Activated CD8-positive, alpha-beta memory T cell treated with anti-CD3 and anti-CD28 coated beads, Interleukin-2, amount 50 U/mL, for 24 hours (primary cell): ENCODE results near the gene SLC6A11.

Experiments
- DNase-seq: peaks from one replicate; pipeline ENCODE4 v3.0.0-alpha.2; 2020; ENCODE audit errors: extremely low read depth

SLC6A11 gene

DNA sequence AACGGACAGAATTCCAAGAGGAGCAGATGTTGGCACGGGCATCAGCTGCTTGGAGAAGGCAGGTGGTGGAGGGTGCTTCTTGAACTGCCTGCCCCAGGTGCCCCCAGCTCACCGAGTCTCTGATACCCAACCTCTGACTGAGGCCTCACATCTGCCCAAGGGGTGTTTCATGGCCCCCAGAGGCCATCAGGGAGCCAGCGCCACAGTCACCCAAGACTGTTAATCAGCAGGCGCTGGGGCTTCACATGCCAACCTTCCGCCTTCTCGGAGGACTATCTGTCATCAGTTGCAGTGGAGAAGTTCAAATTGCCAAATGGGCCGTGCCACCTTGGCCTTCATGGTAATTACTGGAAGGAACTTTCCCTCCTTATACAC, 114.6 kb downstream of the SLC6A11 start:
- DNase-seq, result no peak

DNA sequence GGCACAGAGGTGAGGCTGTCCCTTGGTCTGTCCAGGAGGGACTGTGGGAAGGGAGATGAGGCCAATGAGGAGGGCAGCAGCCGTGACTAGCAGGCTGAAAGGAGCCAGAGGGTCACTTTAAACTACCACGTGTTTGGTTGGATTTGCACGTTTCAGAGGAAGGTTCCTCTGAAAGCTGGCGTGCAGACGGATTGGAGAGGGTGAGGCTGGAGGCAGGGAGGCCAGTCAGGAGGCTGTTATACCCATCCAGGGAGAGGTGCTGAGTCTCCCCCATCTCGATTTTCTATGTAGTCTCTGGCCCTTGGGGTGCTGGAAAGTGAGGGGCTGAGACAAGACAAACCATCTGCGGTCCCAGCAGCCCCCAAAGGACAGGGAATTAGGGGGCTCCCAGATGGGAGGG, 116.6 kb downstream of the SLC6A11 start:
- DNase-seq, result no peak

GRCh38 chr3:10933021-10933420, 117.0 kb downstream of the SLC6A11 start:
- DNase-seq, result no peak

DNA sequence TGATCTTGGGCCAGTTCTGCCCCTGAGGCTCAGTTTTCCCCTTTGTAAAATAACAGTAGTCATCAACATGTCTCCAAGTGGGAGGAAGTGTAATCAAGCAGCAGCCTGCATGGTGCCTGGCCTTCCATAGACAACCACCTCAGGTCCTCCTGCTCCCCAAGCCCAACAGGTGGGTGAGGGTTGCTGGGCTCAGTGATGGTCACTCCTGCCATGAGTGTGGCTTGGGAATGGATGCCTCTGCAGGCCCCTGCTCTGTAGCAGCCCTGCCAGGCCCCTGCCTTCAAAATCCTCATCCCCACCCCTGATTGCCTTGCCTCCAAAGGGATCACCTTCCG, 117.4 kb downstream of the SLC6A11 start:
- no peak for DNase-seq

- DNase-seq, result no peak
Measured at GRCh38 chr3:10933805-10934481, 117.9 kb downstream of the SLC6A11 start.

- DNase-seq, result no peak
Measured at GRCh38 chr3:10935028-10935427, 119.0 kb downstream of the SLC6A11 start.

GRCh38 chr3:10935846-10936631, 120.0 kb downstream of the SLC6A11 start:
- no peak for DNase-seq

GRCh38 chr3:10936686-10937085, 120.7 kb downstream of the SLC6A11 start:
- no peak for DNase-seq

DNA sequence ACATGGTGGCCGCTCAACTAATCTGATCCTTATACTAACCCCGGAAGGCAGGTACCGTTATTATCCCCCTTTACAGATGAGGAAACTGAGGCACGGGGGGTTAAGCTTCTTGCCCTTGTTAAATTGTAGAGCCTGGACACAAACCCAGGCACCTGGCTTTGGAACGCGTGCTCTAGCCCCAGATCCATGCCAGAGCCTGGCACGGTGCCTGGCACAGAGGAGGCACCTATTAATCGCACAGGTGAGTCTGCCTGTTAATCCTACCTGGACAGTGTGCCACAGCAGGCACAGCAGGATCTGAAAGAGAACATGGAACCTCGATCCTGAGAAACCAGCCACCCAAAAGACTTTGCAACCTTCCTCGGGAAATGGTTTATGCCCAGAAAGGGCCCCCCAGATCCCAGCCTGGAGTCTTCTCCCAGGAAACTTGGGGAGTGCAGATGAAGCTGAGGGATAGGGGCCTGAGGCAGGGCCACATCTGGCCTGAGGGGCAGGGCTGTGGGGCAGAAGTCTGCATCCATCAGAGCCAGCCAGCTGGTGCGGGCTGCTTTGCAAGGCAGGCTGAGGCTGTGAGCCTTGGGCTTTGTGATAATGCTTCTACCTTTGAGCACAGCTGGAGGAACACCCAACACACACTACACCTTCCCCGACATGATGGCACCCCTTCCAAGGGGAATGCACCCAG, 121.3 kb downstream of the SLC6A11 start:
- DNase-seq, result no peak

- DNase-seq, result no peak
Measured at GRCh38 chr3:10939556-10939955, 123.5 kb downstream of the SLC6A11 start.

DNA sequence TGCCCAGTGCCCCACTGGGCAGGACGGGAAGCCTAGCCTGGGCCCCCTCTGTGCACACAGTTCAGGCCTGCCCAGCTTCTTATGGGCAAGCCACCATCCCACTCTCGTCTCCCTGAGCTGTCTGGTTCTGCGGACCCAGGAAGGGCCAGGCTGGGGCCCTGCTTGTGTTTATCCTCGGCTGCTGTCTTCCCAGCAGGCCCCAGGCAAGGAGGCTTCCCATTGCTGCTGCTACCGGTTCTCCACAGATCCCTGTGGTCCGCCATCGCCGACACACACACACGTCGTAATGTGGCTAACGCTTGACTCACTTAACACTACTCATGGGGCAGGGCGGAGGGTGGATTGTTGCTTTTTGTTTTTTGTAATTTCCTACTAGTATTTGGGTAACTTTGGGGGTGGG, 124.1 kb downstream of the SLC6A11 start:
- DNase-seq, result no peak

DNA sequence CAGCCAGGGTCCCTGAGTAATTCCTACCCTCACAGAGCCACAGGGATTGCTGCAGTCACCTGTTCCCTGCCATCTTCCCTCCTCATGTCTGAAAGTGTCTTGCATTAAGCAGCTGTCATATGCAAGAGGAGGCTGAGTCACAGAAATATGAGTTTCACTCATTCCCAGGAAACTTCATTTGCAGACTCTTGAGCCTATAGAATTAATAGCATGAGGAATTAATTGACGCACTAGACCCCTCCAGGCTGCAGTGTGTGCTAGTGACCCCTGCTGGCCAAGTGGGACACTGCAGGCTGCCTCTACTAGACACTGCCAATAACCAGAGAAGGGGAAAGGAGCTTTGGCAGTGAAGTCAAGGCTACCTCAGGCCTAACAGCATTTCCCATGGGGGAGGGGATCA, 125.9 kb downstream of the SLC6A11 start:
- no peak for DNase-seq

DNA sequence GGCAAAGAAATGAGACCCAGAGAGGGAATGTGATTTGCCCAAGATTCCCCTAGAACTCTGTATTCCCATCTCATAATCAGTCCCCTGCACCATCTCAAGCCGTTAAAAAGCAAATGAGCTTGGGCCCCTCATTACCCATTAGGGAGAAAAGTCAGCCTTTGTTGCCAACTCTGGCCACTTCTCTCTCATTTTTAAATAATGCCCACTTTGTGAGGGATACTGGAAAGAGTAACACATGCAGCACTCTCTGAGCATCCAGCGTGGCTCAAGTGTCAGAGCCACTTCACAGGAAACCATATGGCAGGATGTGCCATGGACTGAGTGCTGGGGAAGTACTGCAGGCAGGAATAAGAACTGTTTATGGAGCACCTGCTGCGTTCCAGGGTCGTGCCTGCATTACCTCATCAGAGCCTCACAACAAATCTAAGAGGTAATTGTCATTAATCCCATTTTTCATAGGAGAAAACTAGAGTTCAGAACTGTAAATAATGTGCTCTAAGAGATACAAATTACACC, 126.7 kb downstream of the SLC6A11 start:
- no peak for DNase-seq

DNA sequence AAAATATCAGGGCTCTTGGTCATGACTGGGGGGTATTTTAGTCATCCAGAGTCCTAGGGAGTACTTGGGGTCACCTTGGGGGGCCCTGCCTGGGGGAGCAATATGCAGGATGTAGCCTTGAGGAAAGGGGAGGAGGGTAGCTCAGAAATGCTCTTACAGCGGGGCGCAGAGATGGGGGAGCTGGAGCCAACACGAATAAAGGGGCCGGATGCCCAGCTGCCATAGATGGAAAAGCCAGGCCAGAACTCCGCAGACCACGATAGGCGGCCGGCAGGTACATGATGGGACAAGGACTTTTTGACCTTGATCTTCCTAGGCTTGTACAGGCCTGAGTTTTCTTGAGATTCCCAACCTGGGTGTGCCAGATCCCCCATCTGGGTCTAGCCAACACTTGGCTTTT, 128.8 kb downstream of the SLC6A11 start:
- DNase-seq, result no peak

DNA sequence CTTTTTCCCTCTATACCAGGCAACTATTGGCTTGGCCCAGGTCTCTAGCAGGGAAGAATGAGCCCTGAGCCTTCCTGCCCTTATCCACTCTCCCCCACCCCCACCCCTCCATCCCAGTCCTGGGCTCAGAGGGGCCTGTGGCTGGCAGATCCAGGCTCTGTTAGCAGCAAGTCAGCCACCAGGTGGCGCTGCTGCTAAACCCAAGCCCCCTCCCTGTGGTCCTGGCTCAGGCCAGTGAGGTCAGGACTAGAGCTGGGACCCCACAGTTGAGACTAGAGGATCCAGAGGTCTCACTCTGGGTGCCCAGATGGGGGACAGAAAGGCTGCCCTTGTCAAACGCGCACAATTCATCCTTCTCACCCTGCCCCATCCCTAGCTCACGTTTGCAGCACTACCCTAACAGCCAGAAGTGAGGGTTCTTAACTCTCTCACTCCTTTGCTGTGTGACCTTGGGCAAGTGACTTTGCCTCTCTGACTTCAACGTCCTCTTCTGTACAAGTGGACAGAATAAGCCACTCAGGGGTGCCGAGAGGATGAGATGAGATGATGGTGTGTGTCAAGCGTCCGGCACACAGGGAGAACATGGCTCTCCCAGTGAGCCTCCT, 129.8 kb downstream of the SLC6A11 start:
- no peak for DNase-seq

GRCh38 chr3:10946526-10946925, 130.5 kb downstream of the SLC6A11 start:
- no peak for DNase-seq

GRCh38 chr3:10948326-10948725, 132.3 kb downstream of the SLC6A11 start:
- DNase-seq, result no peak

DNA sequence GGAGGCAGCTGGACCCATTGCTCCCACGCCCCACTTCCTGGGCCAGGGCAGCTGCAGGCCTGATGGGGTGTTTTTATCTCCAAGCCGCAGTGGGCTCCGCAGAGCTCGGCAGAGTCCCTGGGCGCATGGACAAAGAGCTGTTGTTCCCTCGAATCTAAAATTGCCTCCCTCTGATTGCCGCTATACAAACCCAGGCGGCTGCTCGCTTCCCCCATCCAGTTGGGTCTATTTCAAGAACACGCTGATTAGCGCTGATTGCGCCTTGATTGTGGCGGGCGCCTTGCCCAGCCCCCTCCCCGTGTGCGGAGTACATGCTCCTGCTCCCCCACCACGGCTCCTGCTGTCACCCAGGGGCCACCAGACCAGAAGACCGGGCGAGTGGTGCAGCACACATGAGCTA, 133.2 kb downstream of the SLC6A11 start:
- no peak for DNase-seq

DNA sequence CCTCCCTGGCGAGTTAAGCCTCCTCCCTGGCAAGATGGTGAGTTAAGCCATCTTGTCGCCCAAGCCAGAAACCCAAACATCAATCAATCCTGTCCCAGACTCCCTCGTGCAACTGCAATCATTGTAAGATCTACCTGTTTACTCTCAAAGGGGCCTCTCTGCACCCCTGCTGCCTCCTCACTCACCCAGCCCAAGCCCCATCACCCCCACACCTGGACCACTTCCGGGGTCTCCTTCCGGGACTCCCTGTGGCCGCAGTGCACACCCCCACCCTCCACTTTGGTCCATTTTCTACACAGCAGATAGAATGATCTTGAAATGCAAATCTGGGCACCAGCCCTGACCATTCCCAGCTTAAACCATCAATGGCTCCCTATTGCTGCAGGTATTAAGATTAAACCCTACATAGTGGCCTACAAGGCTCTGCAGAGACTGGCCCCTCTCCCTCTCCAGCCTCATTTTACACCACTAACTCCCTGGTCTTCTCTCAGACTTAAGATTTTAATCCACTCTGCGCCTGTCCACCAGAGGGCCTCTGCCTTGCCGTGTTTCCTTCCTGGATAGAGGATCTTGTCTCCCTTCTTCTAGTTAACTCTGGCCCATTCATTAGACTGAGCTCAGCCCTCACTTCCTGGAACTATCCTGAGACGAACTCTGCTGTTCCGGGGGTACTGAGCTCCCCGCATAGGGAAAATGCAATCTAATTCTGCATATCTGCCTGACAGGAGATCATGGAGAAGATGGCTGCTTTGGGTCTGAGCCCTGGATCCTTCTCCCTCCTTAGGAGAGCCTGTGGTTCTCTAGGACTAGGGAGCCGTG, 134.7 kb downstream of the SLC6A11 start:
- DNase-seq, result no peak

DNA sequence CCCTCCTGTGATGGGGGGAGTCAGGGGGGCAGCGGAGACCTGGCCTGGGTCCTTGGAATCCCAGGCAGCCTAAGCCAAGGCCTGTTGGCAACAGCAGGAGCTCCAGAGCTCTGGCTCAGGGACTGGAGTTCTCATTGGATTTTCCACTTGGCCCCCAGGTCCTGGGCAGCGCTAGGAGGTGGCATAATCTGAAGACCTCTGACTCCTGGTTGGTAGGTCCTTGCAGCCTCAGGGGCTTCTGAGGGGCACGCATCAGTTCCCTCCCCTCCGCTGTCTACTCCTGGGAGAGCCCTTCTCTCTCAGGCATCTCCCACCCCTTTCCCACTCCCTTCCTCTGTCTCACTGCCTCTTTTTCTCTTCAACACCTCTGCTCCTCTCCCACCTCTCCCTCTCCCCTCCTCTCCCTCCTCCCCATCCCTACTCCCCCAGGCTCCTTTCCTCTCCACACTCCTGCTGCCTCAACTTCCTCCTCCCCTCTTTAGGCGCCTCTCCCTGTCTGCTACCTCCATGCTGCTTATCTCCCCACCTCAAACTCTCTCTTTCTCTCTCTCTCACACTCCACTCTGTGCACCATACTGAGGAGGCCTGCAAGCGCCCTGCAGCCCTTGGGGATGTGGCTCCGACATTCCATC, 135.4 kb downstream of the SLC6A11 start:
- DNase-seq, result no peak

- DNase-seq, result no peak
Measured at GRCh38 chr3:10952525-10952924, 136.5 kb downstream of the SLC6A11 start.
